ENCODE data around the gene KCNQ1. TPM values are rescaled to one million over a fixed set of nuclear protein-coding genes. Genes with fewer than 3 reads are reported as not detected.

The KCNQ1 gene
- total RNA-seq, 1 experiment from 2014 or later, result 9.2 TPM

- H3K4me3 Mint-ChIP-seq (ENCODE audit: low read depth, unreplicated experiment), result no peak overlapping the region
- no TSS peak for BruUV-seq (replicated peaks)
- H3K36me3 Mint-ChIP-seq (ENCODE audit: insufficient read depth, unreplicated experiment), result no peaks in the 10 kb centered on the region
- H3K27me3 Mint-ChIP-seq (ENCODE audit: unreplicated experiment), result no peaks in the 10 kb centered on the region
- intact Hi-C loops (cut with micrococcal nuclease; ENCODE audit: unreplicated experiment), result no loop called here
- no peaks in the 10 kb centered on the region for H3K4me1 Mint-ChIP-seq (ENCODE audit: low read depth, unreplicated experiment)
- CTCF ChIA-PET, result no interaction called here
- no peak overlapping the region for H3K27ac Mint-ChIP-seq (ENCODE audit: unreplicated experiment)
- H3K9me3 Mint-ChIP-seq (ENCODE audit: low read depth, unreplicated experiment), result peaks cover 4% of the 10 kb centered on the region
- TF ChIP-seq CTCF (IDR thresholded peaks at IDR 0.05; ENCODE audit: unreplicated experiment), result no peak
- no peak for DNase-seq
These were observed 28.7 kb downstream of the KCNQ1 start for GRCh38 chr11:2473361-2474058.

GRCh38 chr11:2474059-2474901 is 29.5 kb downstream of the KCNQ1 start:
- Mint-ChIP-seq H3K27ac (ENCODE audit: unreplicated experiment) (no peak overlapping the region), H3K36me3 (ENCODE audit: insufficient read depth, unreplicated experiment) (no peaks in the 10 kb centered on the region), H3K9me3 (ENCODE audit: low read depth, unreplicated experiment) (peaks cover 4% of the 10 kb centered on the region), H3K27me3 (ENCODE audit: unreplicated experiment) (no peaks in the 10 kb centered on the region), H3K4me1 (ENCODE audit: low read depth, unreplicated experiment) (no peaks in the 10 kb centered on the region), H3K4me3 (ENCODE audit: low read depth, unreplicated experiment) (no peak overlapping the region)
- BruUV-seq (replicated peaks), result no TSS peak
- no peak for DNase-seq
- no peak for TF ChIP-seq CTCF (IDR thresholded peaks at IDR 0.05; ENCODE audit: unreplicated experiment)
- CTCF ChIA-PET, result no interaction called here
- intact Hi-C loops (cut with micrococcal nuclease; ENCODE audit: unreplicated experiment), result no loop called here

GRCh38 chr11:2475136-2475918 is 30.5 kb downstream of the KCNQ1 start:
- Mint-ChIP-seq H3K27me3 (ENCODE audit: unreplicated experiment) (peaks cover 5% of the 10 kb centered on the region), H3K4me1 (ENCODE audit: low read depth, unreplicated experiment) (no peaks in the 10 kb centered on the region), H3K4me3 (ENCODE audit: low read depth, unreplicated experiment) (no peak overlapping the region), H3K9me3 (ENCODE audit: low read depth, unreplicated experiment) (peaks cover 10% of the 10 kb centered on the region), H3K27ac (ENCODE audit: unreplicated experiment) (no peak overlapping the region), H3K36me3 (ENCODE audit: insufficient read depth, unreplicated experiment) (no peaks in the 10 kb centered on the region)
- DNase-seq, result no peak
- CTCF ChIA-PET, result no interaction called here
- BruUV-seq (replicated peaks), result no TSS peak
- intact Hi-C loops (cut with micrococcal nuclease; ENCODE audit: unreplicated experiment), result no loop called here
- TF ChIP-seq CTCF (IDR thresholded peaks at IDR 0.05; ENCODE audit: unreplicated experiment), result no peak

- peaks cover 13% of the 10 kb centered on the region for H3K27me3 Mint-ChIP-seq (ENCODE audit: unreplicated experiment)
- no peak overlapping the region for H3K27ac Mint-ChIP-seq (ENCODE audit: unreplicated experiment)
- no peak for TF ChIP-seq CTCF (IDR thresholded peaks at IDR 0.05; ENCODE audit: unreplicated experiment)
- peaks cover 14% of the 10 kb centered on the region for H3K9me3 Mint-ChIP-seq (ENCODE audit: low read depth, unreplicated experiment)
- intact Hi-C loops (cut with micrococcal nuclease; ENCODE audit: unreplicated experiment), result no loop called here
- no peak for DNase-seq
- H3K4me1 Mint-ChIP-seq (ENCODE audit: low read depth, unreplicated experiment), result no peaks in the 10 kb centered on the region
- no peak overlapping the region for H3K4me3 Mint-ChIP-seq (ENCODE audit: low read depth, unreplicated experiment)
- BruUV-seq (replicated peaks), result no TSS peak
- no peaks in the 10 kb centered on the region for H3K36me3 Mint-ChIP-seq (ENCODE audit: insufficient read depth, unreplicated experiment)
- CTCF ChIA-PET, result no interaction called here
These were observed 32.4 kb downstream of the KCNQ1 start for GRCh38 chr11:2477254-2477653.

All from Calu3 (cell line).